Natural killer cell (primary cell): Measurements from ENCODE around the gene TGM1. TPM values are rescaled to one million over a fixed set of nuclear protein-coding genes. Genes with fewer than 3 reads are reported as not detected.

ENCODE experiments used
- ATAC-seq, 3 donors: fragments of 150-1000 bp in 2 of 3; fragments of 200-7000 bp in 1 of 3; cut with Tn5 transposase; 1 replicate in 1 of 3; 2 replicates in 2 of 3; pipeline ENCODE4 v1.10.0; 2021; ENCODE audit warnings: mild to moderate bottlenecking in 2 of 3, moderate library complexity in 2 of 3
- DNase-seq, 2 donors: peaks; one replicate each; pipeline versions ENCODE4 v3.0.0 to v3.0.0-alpha.2; 2013 to 2021; ENCODE audit warnings: mixed read lengths in 1 of 2
- H3K27ac ChIP-seq: one replicate; pipeline ENCODE4 v1.5.1; 2013; ENCODE audit warnings: mild to moderate bottlenecking, low read length
- H3K27me3 ChIP-seq: one replicate; pipeline ENCODE4 v1.6.1; 2013; ENCODE audit warnings: low read length; ENCODE audit not compliant: control insufficient read depth, insufficient read depth
- H3K36me3 ChIP-seq: one replicate; pipeline ENCODE4 v1.6.1; 2013; ENCODE audit warnings: low read length; ENCODE audit not compliant: control insufficient read depth, insufficient read depth
- H3K4me1 ChIP-seq: one replicate; pipeline ENCODE4 v1.6.1; 2013; ENCODE audit warnings: low read length; ENCODE audit not compliant: control insufficient read depth, insufficient read depth
- H3K4me3 ChIP-seq: one replicate; pipeline ENCODE4 v1.5.1; 2013; ENCODE audit warnings: low read length
- H3K9me3 ChIP-seq: one replicate; pipeline ENCODE4 v1.6.1; 2013; ENCODE audit warnings: low read length; ENCODE audit not compliant: control insufficient read depth, insufficient read depth
- H3K27ac Mint-ChIP-seq, 2 donors: one replicate each; pipeline ENCODE4 v1.8.0; 2022; ENCODE audit warnings: mild to moderate bottlenecking in 2 of 2, mixed read lengths in 2 of 2, moderate library complexity in 1 of 2
- H3K27me3 Mint-ChIP-seq, 2 donors: one replicate each; pipeline ENCODE4 v1.8.0; 2022; ENCODE audit warnings: low read depth in 2 of 2, mixed read lengths in 2 of 2
- H3K36me3 Mint-ChIP-seq: one replicate; pipeline ENCODE4 v1.8.0; 2022; ENCODE audit warnings: mixed read lengths
- H3K4me1 Mint-ChIP-seq, 2 donors: one replicate each; pipeline ENCODE4 v1.8.0; 2022; ENCODE audit warnings: mixed read lengths in 2 of 2
- H3K4me3 Mint-ChIP-seq: one replicate; pipeline ENCODE4 v1.8.0; 2022; ENCODE audit warnings: mild to moderate bottlenecking, moderate library complexity, mixed read lengths
- H3K9me3 Mint-ChIP-seq, 2 donors: one replicate each; pipeline ENCODE4 v1.8.0; 2022; ENCODE audit warnings: mixed read lengths in 2 of 2
- WGBS: methylation state at CpG from one replicate; pipeline ENCODE4 v1.1.7; 2013; ENCODE audit warnings: missing lambda C conversion rate; ENCODE audit not compliant: insufficient coverage; 5-methylcytosine and 5-hydroxymethylcytosine counted together
- intact Hi-C: fragments of 100-400 bp; cut with micrococcal nuclease; formaldehyde crosslinking; loops from one replicate; pipeline ENCODE4 v1.14.2; 2022
- total RNA-seq, 4 donors: library from RNA; stranded (reverse); fragments of 120-200 nt in 1 of 4; gene quantifications; one replicate each; pipeline versions ENCODE4 v1.2.3 to v1.2.4, GENCODE V29; 2013 to 2022
- TF ChIP-seq, protein P1 (sequence below): fragments of 200-600 bp; IDR thresholded peaks from one replicate; pipeline ENCODE4 v1.8.0; 2022; ENCODE audit warnings: antibody characterized with exemption

The TGM1 gene
- total RNA-seq, 3 donors from 2014 or later (not counting 1 experiment from before 2014, with no cell fraction given) = 1.7 to 4.9 (median 4.7) TPM

DNA sequence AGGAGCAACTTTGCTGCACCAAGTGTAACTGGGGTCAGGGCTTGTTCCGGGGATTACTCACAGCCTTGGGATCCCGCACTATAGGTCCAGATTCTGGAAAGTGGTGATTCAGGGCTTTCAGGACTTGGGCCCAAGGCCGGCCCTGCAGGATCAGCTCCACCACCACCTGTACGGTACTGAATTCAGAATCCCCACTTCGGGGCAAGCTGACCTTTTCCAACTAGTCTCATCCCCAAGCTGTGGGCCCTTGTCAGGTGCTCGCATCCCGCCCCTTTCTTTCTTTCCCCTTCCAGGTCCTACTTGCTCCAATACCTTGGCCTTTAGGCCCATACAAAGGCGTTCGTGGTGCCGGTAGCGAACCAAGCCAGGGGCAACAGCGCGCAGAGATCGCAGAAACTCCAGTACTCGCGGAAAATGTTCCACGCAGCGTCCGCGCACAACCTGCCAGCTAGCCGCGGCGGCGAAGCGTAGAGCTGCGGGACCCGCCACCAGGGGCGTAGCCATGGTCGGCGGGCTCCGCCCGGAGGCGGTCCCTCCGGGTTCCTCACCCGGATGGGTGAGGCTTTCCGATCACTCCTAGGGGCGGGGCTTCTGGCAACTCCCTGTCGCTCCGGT, 21.0 kb downstream of the TGM1 start:
- intact Hi-C loops = loop anchor here (1.0 to 10.0 kb wide), 7 partner anchors 10 to 451 kb away; partner anchors contain the start of genes DCAF11, GMPR2, LTB4R and LTB4R2
- peaks cover 41% of the 10 kb centered on the region for H3K4me1 ChIP-seq
- H3K27ac ChIP-seq = peak overlapping the region; percentile 97
- peak overlapping the region; percentile 74 for H3K4me3 ChIP-seq
- H3K27me3 ChIP-seq = no peaks in the 10 kb centered on the region
- Mint-ChIP-seq H3K27ac (peak overlapping the region; percentile 100), H3K4me3 (peak overlapping the region; percentile 98), H3K36me3 (peaks cover 13% of the 10 kb centered on the region), H3K27me3 (no peaks in the 10 kb centered on the region), H3K4me1 (peaks cover 61 to 71% of the 10 kb centered on the region in 2 donors), H3K9me3 (no peaks in the 10 kb centered on the region)
- ATAC-seq (peak; percentile 79 to 92 (median 79)), DNase-seq (peak; percentile 92 to 97)
- TF ChIP-seq, protein P1, sequence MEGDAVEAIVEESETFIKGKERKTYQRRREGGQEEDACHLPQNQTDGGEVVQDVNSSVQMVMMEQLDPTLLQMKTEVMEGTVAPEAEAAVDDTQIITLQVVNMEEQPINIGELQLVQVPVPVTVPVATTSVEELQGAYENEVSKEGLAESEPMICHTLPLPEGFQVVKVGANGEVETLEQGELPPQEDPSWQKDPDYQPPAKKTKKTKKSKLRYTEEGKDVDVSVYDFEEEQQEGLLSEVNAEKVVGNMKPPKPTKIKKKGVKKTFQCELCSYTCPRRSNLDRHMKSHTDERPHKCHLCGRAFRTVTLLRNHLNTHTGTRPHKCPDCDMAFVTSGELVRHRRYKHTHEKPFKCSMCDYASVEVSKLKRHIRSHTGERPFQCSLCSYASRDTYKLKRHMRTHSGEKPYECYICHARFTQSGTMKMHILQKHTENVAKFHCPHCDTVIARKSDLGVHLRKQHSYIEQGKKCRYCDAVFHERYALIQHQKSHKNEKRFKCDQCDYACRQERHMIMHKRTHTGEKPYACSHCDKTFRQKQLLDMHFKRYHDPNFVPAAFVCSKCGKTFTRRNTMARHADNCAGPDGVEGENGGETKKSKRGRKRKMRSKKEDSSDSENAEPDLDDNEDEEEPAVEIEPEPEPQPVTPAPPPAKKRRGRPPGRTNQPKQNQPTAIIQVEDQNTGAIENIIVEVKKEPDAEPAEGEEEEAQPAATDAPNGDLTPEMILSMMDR = peak; percentile 39
- WGBS = 3% methylated on average over 39 of the region's 39 CpGs
- H3K9me3 ChIP-seq = no peaks in the 10 kb centered on the region
- peaks cover 41% of the 10 kb centered on the region for H3K36me3 ChIP-seq

DNA sequence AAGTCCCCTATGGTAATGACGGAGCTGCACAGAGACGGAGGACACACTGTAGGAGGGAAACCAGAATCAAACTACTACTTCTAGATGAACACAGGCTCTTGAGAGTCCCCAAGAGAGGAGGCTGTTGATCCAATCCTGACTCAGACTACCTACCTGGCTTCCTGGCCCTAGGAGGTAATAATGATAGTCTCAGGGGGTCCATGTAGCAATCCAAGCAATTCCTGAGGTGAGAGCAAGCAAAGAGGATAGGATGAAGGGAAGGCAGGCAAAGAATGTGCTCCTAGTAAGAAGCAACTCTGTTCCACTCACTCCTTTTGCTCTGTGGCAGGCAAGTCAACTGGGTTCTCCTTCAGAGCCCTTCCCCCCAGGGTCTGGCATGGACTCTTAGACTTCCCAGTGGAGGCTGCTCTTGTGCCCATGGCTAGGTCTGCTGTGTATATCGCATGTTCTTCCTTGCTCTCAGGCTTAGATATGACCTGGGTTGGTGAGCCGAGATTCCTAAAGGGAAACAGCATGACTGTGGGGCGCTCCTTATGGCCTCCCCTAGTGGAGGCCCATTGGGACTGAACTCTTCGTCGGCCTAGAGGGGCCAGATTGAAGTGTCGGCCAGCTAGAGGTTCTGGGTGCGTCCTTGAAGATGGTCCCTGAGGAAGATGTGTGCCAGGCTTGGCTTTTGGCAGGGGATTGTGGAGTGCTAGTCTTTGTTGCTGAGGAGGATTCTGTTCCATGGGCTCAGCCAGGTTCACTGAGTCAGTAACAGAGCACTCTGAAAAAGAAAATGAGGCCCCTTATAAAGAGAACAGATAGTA, 22.7 kb downstream of the TGM1 start:
- no peaks in the 10 kb centered on the region for H3K9me3 ChIP-seq
- peaks cover 55% of the 10 kb centered on the region for H3K36me3 ChIP-seq
- no peaks in the 10 kb centered on the region for H3K27me3 ChIP-seq
- TF ChIP-seq, protein P1 = no peak
- H3K27ac Mint-ChIP-seq = peak overlapping the region; percentile 68 to 100
- H3K4me3 Mint-ChIP-seq = peak overlapping the region; percentile 98
- no peaks in the 10 kb centered on the region for H3K27me3 Mint-ChIP-seq
- H3K4me1 ChIP-seq = peaks cover 33% of the 10 kb centered on the region
- DNase-seq (peak in 1 of 2 donors; percentile 11), ATAC-seq (no peak)
- H3K4me3 ChIP-seq = no peak overlapping the region
- intact Hi-C loops = loop anchor here (5.0 to 10.0 kb wide), 2 partner anchors 72 to 194 kb away; partner anchors contain the start of genes LTB4R and LTB4R2
- H3K36me3 Mint-ChIP-seq = peaks cover 22% of the 10 kb centered on the region
- peaks cover 70 to 81% of the 10 kb centered on the region in 2 donors for H3K4me1 Mint-ChIP-seq
- no peak overlapping the region for H3K27ac ChIP-seq
- 93% methylated on average over 9 of the region's 9 CpGs for WGBS
- no peaks in the 10 kb centered on the region for H3K9me3 Mint-ChIP-seq

DNA sequence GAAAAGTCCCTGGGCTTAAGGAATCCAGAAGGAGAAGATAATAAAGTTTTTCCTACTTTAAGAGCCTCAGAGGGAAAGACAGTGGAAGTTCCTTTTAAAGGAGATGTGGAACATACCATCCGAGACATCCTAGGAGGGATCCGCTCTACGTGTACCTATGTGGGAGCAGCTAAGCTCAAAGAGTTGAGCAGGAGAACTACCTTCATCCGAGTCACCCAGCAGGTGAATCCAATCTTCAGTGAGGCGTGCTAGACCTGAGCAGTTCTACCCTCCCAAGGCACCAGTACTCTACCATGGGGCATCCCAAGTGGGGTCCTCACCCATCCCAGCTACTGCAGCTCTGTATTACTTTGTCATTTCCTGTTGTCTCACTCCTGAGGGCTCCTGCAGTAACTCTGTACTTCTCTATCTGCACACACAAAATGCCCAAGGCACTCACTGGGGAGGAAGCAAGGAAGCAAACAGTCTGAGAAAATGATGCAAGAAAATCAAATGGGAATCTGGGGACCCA, 24.4 kb downstream of the TGM1 start:
- H3K4me3 ChIP-seq = no peak overlapping the region
- 96% methylated on average over 5 of the region's 5 CpGs for WGBS
- H3K36me3 ChIP-seq = peaks cover 66% of the 10 kb centered on the region
- no peaks in the 10 kb centered on the region for H3K27me3 ChIP-seq
- TF ChIP-seq, protein P1 = no peak
- peak overlapping the region; percentile 40 to 100 for H3K27ac Mint-ChIP-seq
- DNase-seq = peak in 1 of 2 donors; percentile 3
- intact Hi-C loops = no loop called here
- no peaks in the 10 kb centered on the region for H3K9me3 ChIP-seq
- H3K9me3 Mint-ChIP-seq = no peaks in the 10 kb centered on the region
- no peak overlapping the region for H3K27ac ChIP-seq
- H3K4me3 Mint-ChIP-seq = no peak overlapping the region
- H3K4me1 ChIP-seq = peaks cover 32% of the 10 kb centered on the region
- H3K36me3 Mint-ChIP-seq = peaks cover 22% of the 10 kb centered on the region
- H3K4me1 Mint-ChIP-seq = peaks cover 77 to 85% of the 10 kb centered on the region in 2 donors
- H3K27me3 Mint-ChIP-seq = no peaks in the 10 kb centered on the region
- no peak for ATAC-seq
